Esophagus (tissue), 2 donors: Measurements from ENCODE around the gene RRP1B. TPM values are rescaled to one million over a fixed set of nuclear protein-coding genes. Genes with fewer than 3 reads are reported as not detected.
"Not testable (repeated sequence)": the region's sequence is repeated elsewhere in the genome, so short reads cannot be mapped to it uniquely, and the experiment has no call there.

Experiments used
- H3K27ac ChIP-seq, 2 donors: one replicate each; pipeline ENCODE4 v1.5.1; 2013; ENCODE audit warnings: low read depth in 2 of 2, mild to moderate bottlenecking in 2 of 2, inconsistent platforms in 1 of 2, low read length in 1 of 2, moderate library complexity in 1 of 2
- H3K27me3 ChIP-seq, 2 donors: one replicate each; pipeline ENCODE4 v1.6.1; 2013; ENCODE audit warnings: low read length in 2 of 2, control low read depth in 1 of 2, mild to moderate bottlenecking in 1 of 2; ENCODE audit not compliant: insufficient read depth in 2 of 2, control insufficient read depth in 1 of 2
- H3K36me3 ChIP-seq, 2 donors: one replicate each; pipeline ENCODE4 v1.6.1; 2013; ENCODE audit warnings: low read length in 1 of 2; ENCODE audit not compliant: control insufficient read depth in 2 of 2, insufficient read depth in 2 of 2
- H3K4me1 ChIP-seq, 2 donors: one replicate each; pipeline ENCODE4 v1.6.1; 2013; ENCODE audit warnings: low read length in 1 of 2; ENCODE audit not compliant: control insufficient read depth in 2 of 2, insufficient read depth in 2 of 2
- H3K4me3 ChIP-seq, 2 donors: one replicate each; pipeline ENCODE4 v1.5.1; 2013; ENCODE audit warnings: low read length in 2 of 2, mild to moderate bottlenecking in 2 of 2, low read depth in 1 of 2, moderate library complexity in 1 of 2
- H3K9me3 ChIP-seq, 2 donors: one replicate each; pipeline ENCODE4 v1.6.1; 2013; ENCODE audit warnings: mild to moderate bottlenecking in 2 of 2, low read depth in 1 of 2, low read length in 1 of 2, moderate library complexity in 1 of 2; ENCODE audit not compliant: control insufficient read depth in 2 of 2, insufficient read depth in 1 of 2
- WGBS, 2 donors: extraction: QIAGEN DNeasy Blood & Tissue Kit; methylation state at CpG; one replicate each; pipeline ENCODE4 v1.1.7; 2013; 5-methylcytosine and 5-hydroxymethylcytosine counted together
- polyA plus RNA-seq, 2 donors: library from polyadenylated mRNA; stranded (reverse); fragments of 200-250 nt; gene quantifications; one replicate each; pipeline ENCODE4 v1.2.3, GENCODE V29; 2013
- donor health status: healthy with polysubstance abuse.
- donor health status: Bipolar disorder and iron deficiency.

The RRP1B gene
- polyA plus RNA-seq, 2 donors = 5.6 to 6.6 TPM

DNA sequence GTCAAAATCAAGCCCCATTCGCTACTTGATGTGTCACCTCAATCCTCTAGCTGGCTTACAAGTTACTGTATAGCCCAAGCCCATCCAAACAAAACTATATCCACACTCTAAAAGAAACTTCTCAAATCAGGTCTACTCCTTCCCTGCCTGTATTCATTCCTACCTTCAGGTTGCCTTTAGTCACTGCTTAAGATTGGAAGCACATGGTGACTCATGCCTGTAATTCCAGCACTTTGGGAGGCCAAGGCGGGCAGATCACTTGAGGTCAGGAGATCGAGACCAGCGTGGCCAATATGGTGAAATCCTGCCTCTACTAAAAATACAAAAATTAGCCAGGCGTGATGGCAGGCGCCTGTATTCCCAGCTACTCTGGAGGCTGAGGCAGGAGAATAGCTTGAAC lies 7.4 kb upstream of the RRP1B start:
- H3K4me3 ChIP-seq, H3K27me3 ChIP-seq, H3K36me3 ChIP-seq, H3K9me3 ChIP-seq, H3K4me1 ChIP-seq, H3K27ac ChIP-seq: not testable (repeated sequence)
- WGBS, 2 donors = 95 to 96% methylated on average over 6 of the region's 6 CpGs

DNA sequence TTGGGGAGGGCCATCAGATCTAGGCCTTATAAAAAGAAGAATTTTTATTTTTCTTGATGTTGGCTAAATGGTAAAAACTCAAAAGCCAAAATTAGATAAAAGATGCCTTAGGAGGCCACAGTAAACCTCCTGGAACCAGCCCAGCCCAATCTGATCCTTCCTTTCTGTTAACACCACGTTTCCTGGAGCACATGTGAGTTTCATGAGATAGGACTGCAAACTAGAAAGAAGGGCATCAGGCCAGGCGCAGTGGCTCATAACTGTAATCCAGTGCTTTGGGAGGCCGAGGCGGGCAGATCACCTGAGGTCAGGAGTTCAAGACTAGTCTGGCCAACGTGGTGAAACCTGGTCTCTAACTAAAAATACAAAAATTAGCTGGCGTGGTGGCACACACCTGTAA lies 6.7 kb upstream of the RRP1B start:
- H3K4me3 ChIP-seq = no peak overlapping the region
- no peaks in the 10 kb centered on the region for H3K4me1 ChIP-seq
- H3K27ac ChIP-seq = no peak overlapping the region
- H3K36me3 ChIP-seq = no peaks in the 10 kb centered on the region
- H3K27me3 ChIP-seq = no peaks in the 10 kb centered on the region
- no peaks in the 10 kb centered on the region for H3K9me3 ChIP-seq
- 84 to 87% methylated on average over 6 of the region's 6 CpGs for WGBS, 2 donors

DNA sequence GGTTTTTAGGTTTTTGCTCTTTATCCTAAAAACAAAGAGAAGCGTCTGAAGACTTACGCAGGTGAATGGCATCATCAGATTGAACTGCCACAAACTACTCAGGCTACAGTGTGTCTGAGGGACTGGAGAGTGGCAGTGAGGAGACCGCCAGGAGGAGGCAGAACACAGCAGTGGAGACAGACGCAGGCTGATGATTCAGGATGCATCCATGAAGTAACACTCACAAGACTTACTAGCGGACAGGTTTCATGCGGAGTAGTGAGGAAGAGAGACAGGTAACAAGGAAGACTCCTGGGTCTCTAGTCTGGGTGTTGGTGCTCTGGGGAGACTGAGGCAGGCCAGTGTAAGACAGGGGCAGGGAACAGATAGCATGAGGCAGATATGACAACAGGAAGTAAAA lies 5.7 kb upstream of the RRP1B start:
- Histone ChIP-seq H3K4me3 (no peak overlapping the region), H3K27ac (no peak overlapping the region), H3K27me3 (no peaks in the 10 kb centered on the region), H3K9me3 (no peaks in the 10 kb centered on the region), H3K36me3 (no peaks in the 10 kb centered on the region), H3K4me1 (peaks cover 0 to under 1% of the 10 kb centered on the region in 2 donors)
- WGBS, 2 donors = 91% methylated on average over 6 of the region's 6 CpGs

DNA sequence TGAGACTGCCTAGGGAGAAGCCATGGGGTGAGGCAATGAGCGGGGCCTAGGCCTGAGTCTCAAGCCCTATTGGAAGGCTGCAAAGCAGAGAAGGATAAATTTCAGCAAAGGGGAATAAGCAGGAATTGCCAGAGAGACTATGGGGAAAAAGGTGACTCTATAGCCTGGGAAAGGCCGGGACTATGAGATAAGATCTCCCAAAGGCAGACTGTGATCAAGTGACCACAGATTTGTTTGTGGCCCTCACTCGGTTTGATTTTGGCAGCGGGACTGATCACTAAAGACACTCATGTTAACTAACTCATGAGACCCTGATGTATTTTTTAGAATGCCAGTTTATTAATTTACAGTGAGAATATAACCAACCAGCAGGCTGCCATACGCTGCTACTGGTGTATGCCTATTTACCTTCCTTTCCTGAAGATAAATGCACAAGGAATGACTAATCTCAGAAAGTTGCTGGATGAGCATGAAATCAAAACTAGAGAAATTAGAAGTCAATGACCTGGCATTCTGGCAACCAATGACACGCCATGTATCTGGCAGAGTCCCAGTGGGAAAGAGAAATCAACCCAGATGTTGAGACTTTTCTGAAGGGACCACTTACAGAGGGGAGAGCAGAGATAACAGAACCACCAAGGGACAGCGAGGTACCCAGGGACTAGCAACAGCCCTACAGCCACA lies 4.4 kb upstream of the RRP1B start:
- Histone ChIP-seq H3K4me3 (no peak overlapping the region), H3K4me1 (peaks cover 0 to 7% of the 10 kb centered on the region in 2 donors), H3K27ac (no peak overlapping the region), H3K9me3 (no peaks in the 10 kb centered on the region), H3K36me3 (no peaks in the 10 kb centered on the region), H3K27me3 (no peaks in the 10 kb centered on the region)
- WGBS, 2 donors = 88 to 90% methylated on average over 7 of the region's 7 CpGs

DNA sequence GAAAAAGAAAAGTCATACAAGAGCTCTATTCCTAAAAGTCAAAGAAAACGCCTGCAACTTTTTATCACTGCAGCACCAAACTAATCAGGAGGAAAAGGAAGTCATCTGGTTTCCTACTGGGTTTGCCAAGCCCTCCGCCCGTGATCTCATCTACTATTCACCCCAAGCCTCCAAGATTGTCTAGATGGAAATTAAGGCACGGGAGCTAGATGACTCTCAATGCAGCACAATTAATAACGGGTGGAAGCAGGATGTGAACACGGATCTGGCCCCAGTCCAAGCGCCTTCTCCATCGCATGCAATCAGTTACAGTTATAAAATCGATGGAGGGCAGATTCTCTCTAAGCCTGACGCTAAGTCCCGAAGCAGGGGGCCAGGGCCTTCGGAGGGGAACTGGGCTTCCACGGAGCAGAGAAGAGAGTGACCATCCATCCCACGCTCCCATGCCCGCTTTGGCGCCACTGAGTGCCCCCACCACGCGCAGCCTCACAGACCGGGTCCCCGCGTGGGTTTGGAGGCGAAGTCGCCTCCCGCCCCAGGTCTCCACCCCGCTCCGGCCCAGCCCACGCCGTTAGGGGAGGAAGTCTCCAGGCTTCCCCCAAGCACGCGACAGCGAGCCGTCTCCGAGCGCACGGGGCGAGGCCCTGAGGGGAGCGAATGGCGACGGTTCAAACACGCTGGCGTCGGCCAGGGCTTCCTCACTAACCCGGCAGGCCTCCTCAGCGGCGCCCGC lies 1.8 kb upstream of the RRP1B start:
- no peaks in the 10 kb centered on the region for H3K27me3 ChIP-seq
- H3K36me3 ChIP-seq = no peaks in the 10 kb centered on the region
- no peak overlapping the region for H3K4me3 ChIP-seq
- no peaks in the 10 kb centered on the region for H3K9me3 ChIP-seq
- H3K4me1 ChIP-seq = peaks cover 0 to 7% of the 10 kb centered on the region in 2 donors
- WGBS, 2 donors = 73 to 80% methylated on average over 46 of the region's 46 CpGs
- H3K27ac ChIP-seq = no peak overlapping the region

DNA sequence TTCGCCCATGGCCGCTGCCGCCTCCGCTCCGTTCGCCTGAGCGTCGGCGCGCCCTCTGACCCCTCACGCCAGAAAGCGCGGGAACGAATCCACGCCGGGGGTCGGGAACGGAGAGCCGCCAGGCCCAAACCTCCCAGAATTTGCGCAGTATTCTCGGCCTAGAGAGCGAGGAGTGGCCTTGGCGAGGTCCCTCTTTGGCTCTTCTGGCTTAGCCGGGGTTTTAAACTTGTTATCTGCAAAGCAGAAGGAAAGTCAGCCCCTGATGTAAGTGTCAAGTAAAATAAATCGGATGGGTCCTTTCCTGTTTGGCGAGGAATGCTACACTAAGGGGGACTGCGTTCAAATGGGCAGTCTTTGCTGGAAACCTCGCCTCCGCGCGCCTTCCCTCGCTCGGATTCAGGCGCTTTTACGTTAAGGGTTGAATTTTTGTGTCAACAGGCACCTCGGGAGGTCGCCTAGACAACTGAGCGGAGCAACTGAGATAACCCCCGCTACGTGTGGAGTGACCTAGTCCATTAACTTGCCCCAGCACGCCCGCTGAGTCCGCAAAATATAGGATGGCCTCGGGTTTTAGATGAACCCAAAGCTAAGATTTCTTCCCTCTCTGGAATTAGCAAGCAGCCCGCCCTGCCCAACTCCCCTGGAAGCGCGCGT lies 1.1 kb upstream of the RRP1B start:
- H3K27ac ChIP-seq = no peak overlapping the region
- WGBS, 2 donors = 92 to 93% methylated on average over 48 of the region's 48 CpGs

DNA sequence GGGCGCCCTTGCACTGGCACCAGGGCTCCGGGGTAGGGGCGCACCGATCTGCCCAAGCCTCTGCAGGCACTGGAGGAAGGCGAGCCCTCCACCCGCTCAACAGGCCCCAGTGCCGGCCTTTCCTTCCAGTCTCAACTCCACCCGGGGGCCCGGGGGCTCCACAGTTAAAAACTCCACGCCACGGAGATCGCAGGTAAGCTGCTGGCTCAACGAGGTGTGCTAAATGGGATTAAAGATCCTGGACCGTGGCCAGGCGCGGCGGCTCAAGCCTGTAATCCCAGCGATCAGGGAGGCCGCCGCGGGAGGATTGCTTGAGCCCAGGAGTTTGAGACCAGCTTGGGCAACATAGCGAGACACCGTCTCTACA lies 608 bp upstream of the RRP1B start:
- Histone ChIP-seq H3K4me3 (peak overlapping the region in 1 of 2 donors; percentile 78), H3K36me3 (no peaks in the 10 kb centered on the region), H3K27me3 (no peaks in the 10 kb centered on the region), H3K9me3 (no peaks in the 10 kb centered on the region), H3K27ac (peak overlapping the region in 1 of 2 donors; percentile 84), H3K4me1 (peaks cover 0 to 7% of the 10 kb centered on the region in 2 donors)
- whole genome bisulfite sequencing, 2 donors = 78 to 81% methylated on average over 23 of the region's 23 CpGs

More for the DNA sequence above, 1.1 kb upstream of the RRP1B start:
- no peak overlapping the region for H3K4me3 ChIP-seq
- H3K27me3 ChIP-seq = no peaks in the 10 kb centered on the region
- peaks cover 0 to 7% of the 10 kb centered on the region in 2 donors for H3K4me1 ChIP-seq
- no peaks in the 10 kb centered on the region for H3K9me3 ChIP-seq
- H3K36me3 ChIP-seq = no peaks in the 10 kb centered on the region

DNA sequence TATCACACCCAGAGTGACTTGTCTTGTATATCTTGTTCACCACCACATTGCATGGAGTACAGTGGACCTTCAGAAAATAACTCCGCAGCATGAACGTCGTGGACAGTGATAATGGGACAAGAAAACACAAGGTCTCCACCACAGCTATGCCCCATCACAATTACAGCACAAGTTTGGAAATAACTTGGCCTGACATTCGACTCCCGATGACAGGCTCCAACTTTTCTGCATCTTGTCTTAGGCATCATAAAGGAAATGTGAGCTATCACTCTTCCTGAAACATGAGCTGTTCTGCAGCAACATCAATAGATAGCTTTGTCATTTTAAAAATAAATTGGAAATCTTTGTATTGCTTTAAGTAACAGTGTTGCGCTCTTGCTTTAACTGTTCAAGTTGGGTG lies 2.9 kb downstream of the RRP1B start:
- Histone ChIP-seq H3K27ac (no peak overlapping the region), H3K9me3 (no peaks in the 10 kb centered on the region), H3K27me3 (no peaks in the 10 kb centered on the region), H3K4me1 (peaks cover 0 to 9% of the 10 kb centered on the region in 2 donors), H3K36me3 (no peaks in the 10 kb centered on the region), H3K4me3 (no peak overlapping the region)
- 72 to 73% methylated on average over 6 of the region's 6 CpGs for WGBS, 2 donors

DNA sequence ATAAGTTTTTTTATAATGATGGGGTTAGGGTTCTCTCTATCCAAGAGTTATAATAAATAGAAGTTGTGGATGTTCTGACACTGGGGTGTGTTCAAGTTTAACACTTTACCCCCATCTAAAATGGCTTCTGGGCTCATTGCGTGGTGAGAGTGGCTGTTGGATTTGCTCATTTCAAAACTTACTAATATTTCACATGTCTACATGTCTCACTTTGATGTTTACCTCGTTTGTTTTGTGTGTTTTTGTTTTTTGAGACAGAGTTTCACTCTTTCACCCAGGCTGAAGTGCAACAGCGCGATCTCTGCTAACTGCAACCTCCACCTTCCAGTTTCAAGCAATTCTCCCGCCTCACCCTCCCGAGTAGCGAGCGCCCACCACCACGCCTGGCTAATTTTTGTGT lies 3.7 kb downstream of the RRP1B start:
- Histone ChIP-seq H3K36me3 (no peaks in the 10 kb centered on the region), H3K27ac (no peak overlapping the region), H3K4me3 (no peak overlapping the region), H3K27me3 (no peaks in the 10 kb centered on the region), H3K4me1 (peaks cover 0 to 10% of the 10 kb centered on the region in 2 donors), H3K9me3 (no peaks in the 10 kb centered on the region)
- 88 to 89% methylated on average over 9 of the region's 9 CpGs for WGBS, 2 donors
